ENCODE results near the gene KIAA0232. TPM values are rescaled to one million over a fixed set of nuclear protein-coding genes. Genes with fewer than 3 reads are reported as not detected.

The KIAA0232 gene
- total RNA-seq, 1 donor from 2014 or later, result 27.2 TPM

DNA sequence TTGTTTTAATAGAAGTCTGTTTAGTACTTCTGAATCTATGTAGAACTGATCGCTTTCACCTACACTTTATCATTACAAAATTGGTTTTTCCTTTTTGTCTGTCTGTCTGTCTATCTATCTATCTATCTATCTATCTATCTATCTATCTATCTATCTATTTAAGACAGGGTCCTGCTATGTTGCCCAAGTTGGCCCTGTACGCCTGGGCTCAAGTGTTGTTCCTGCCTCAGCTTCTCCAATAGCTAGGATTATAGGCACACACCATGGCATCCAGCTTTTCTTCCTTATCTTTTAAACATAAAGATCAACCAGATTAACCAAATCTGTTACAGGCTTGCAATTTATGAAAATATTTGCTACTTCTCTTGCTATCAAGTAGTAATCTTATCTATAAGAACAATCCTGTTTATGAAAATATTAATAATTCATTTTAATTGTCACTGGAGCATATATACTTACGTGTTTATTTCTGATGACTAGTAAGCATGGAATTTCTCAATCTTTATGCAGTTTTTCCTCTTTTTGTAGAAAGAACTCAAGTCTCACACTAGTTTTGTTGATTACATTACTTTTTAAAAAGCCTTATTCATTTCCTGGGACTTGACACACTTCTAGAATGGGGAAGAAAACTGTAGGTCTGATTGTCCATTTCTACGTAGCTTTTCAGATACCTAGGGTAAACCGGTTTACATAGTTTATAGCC lies 24.5 kb downstream of the KIAA0232 start:
- H3K4me1 Mint-ChIP-seq (ENCODE audit: unreplicated experiment), result peaks cover 2% of the 10 kb centered on the region
- H3K36me3 Mint-ChIP-seq (ENCODE audit: low read depth, unreplicated experiment), result no peaks in the 10 kb centered on the region
- no peak overlapping the region for H3K4me3 Mint-ChIP-seq (ENCODE audit: unreplicated experiment)
- no peaks in the 10 kb centered on the region for H3K27me3 Mint-ChIP-seq (ENCODE audit: unreplicated experiment)
- peak overlapping the region; percentile 11 for H3K27ac Mint-ChIP-seq (ENCODE audit: unreplicated experiment)
- no peak for DNase-seq (ENCODE audit: low spot score)
- TF ChIP-seq, protein P1, sequence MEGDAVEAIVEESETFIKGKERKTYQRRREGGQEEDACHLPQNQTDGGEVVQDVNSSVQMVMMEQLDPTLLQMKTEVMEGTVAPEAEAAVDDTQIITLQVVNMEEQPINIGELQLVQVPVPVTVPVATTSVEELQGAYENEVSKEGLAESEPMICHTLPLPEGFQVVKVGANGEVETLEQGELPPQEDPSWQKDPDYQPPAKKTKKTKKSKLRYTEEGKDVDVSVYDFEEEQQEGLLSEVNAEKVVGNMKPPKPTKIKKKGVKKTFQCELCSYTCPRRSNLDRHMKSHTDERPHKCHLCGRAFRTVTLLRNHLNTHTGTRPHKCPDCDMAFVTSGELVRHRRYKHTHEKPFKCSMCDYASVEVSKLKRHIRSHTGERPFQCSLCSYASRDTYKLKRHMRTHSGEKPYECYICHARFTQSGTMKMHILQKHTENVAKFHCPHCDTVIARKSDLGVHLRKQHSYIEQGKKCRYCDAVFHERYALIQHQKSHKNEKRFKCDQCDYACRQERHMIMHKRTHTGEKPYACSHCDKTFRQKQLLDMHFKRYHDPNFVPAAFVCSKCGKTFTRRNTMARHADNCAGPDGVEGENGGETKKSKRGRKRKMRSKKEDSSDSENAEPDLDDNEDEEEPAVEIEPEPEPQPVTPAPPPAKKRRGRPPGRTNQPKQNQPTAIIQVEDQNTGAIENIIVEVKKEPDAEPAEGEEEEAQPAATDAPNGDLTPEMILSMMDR (IDR thresholded peaks at IDR 0.05; ENCODE audit: unreplicated experiment), result no peak
- no peaks in the 10 kb centered on the region for H3K9me3 Mint-ChIP-seq (ENCODE audit: unreplicated experiment)

DNA sequence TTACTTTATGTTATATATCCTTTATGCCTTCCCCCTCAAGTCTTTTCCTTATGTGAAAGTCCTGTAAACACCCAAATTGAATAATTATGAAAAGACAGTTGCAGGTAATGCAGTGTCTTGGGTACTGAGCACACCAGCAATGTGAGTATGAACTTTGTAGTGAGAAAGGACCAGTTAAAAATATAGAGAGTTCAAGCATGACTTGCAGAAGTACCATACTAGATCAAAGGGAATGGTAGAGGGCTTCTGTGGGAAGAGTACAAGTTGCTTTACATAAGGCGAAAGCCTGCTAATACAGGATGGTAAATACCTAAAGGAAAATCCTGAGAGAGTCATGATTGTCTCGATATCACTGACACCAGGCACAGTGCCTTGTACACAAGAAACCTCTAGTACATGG lies 25.7 kb downstream of the KIAA0232 start:
- TF ChIP-seq, protein P1 (IDR thresholded peaks at IDR 0.05; ENCODE audit: unreplicated experiment), result no peak
- H3K27ac Mint-ChIP-seq (ENCODE audit: unreplicated experiment), result no peak overlapping the region
- H3K27me3 Mint-ChIP-seq (ENCODE audit: unreplicated experiment), result no peaks in the 10 kb centered on the region

DNA sequence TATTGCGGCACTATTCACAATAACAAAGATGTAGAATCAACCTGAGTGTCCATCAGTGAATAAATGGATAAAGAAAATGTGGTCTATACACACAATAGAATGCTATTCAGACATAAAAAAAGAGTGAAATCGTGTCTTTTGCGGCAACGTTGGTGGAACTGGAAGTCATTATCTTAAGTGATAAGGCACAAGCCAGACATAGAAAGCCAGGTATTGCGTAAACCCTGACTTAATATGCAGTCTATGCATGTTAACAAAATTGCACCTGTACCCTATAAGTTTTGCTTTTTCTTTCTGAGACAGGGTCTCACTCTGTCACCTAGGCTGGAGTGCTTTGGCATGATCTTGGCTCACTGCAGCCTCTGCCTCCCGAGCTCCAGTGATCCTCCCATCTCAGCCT lies 28.6 kb downstream of the KIAA0232 start:
- Mint-ChIP-seq H3K4me1 (ENCODE audit: unreplicated experiment) (no peaks in the 10 kb centered on the region), H3K27me3 (ENCODE audit: unreplicated experiment) (no peaks in the 10 kb centered on the region), H3K9me3 (ENCODE audit: unreplicated experiment) (no peaks in the 10 kb centered on the region), H3K27ac (ENCODE audit: unreplicated experiment) (no peak overlapping the region), H3K4me3 (ENCODE audit: unreplicated experiment) (no peak overlapping the region), H3K36me3 (ENCODE audit: low read depth, unreplicated experiment) (no peaks in the 10 kb centered on the region)
- TF ChIP-seq, protein P1 (IDR thresholded peaks at IDR 0.05; ENCODE audit: unreplicated experiment), result no peak
- no peak for DNase-seq (ENCODE audit: low spot score)

More for the DNA sequence above, 25.7 kb downstream of the KIAA0232 start:
- Mint-ChIP-seq H3K9me3 (ENCODE audit: unreplicated experiment) (no peaks in the 10 kb centered on the region), H3K4me3 (ENCODE audit: unreplicated experiment) (no peak overlapping the region), H3K36me3 (ENCODE audit: low read depth, unreplicated experiment) (no peaks in the 10 kb centered on the region), H3K4me1 (ENCODE audit: unreplicated experiment) (peaks cover 2% of the 10 kb centered on the region)
- DNase-seq (ENCODE audit: low spot score), result no peak

DNA sequence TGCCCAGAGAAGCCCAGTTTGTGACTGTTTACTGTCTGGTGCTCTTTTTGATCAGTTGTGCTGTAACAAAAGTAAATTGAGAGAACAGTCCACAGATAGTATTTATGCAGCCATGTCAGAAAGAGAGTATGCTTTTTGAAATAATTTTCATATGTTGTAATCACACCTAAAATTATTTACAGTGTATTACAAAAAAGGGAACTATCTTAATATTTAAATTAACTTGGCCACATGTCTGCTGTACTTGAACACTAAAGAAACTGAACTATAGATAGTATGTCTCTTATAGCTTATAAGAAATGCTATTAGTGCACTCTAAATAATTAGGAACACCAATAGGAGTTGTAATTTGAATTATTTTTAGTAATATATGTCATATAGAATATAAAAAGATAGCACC lies 30.2 kb downstream of the KIAA0232 start:
- H3K4me1 Mint-ChIP-seq (ENCODE audit: unreplicated experiment), result no peaks in the 10 kb centered on the region
- H3K36me3 Mint-ChIP-seq (ENCODE audit: low read depth, unreplicated experiment), result no peaks in the 10 kb centered on the region
- no peaks in the 10 kb centered on the region for H3K27me3 Mint-ChIP-seq (ENCODE audit: unreplicated experiment)
- TF ChIP-seq, protein P1 (IDR thresholded peaks at IDR 0.05; ENCODE audit: unreplicated experiment), result no peak
- DNase-seq (ENCODE audit: low spot score), result no peak
- H3K4me3 Mint-ChIP-seq (ENCODE audit: unreplicated experiment), result no peak overlapping the region
- no peaks in the 10 kb centered on the region for H3K9me3 Mint-ChIP-seq (ENCODE audit: unreplicated experiment)
- no peak overlapping the region for H3K27ac Mint-ChIP-seq (ENCODE audit: unreplicated experiment)

DNA sequence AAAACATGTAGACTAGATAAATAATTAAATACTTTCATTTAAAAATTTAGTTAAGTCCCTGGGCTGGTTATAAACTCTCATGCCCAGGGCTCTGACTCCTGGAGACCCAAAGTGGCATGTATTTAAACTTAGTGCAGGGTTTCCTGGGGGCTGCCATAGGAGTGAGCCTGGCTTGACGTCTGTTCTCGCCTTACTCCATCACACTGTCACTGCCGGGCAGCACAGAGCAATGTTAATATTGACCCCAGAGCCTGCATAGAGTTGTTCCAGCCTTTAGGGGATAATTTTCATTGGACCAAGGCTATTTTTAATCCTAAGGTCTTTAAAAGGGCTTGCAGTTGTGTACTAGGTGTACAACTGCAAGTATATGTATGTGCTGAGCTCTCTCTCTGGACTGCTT lies 31.2 kb downstream of the KIAA0232 start:
- no peak for DNase-seq (ENCODE audit: low spot score)
- H3K4me1 Mint-ChIP-seq (ENCODE audit: unreplicated experiment), result no peaks in the 10 kb centered on the region
- peaks cover 4% of the 10 kb centered on the region for H3K36me3 Mint-ChIP-seq (ENCODE audit: low read depth, unreplicated experiment)
- TF ChIP-seq, protein P1 (IDR thresholded peaks at IDR 0.05; ENCODE audit: unreplicated experiment), result no peak
- no peak overlapping the region for H3K4me3 Mint-ChIP-seq (ENCODE audit: unreplicated experiment)
- no peaks in the 10 kb centered on the region for H3K9me3 Mint-ChIP-seq (ENCODE audit: unreplicated experiment)
- H3K27me3 Mint-ChIP-seq (ENCODE audit: unreplicated experiment), result no peaks in the 10 kb centered on the region
- no peak overlapping the region for H3K27ac Mint-ChIP-seq (ENCODE audit: unreplicated experiment)

Measured in endothelial cell (in vitro differentiated cells).